ENCODE data around the gene GAB2.
A peak's percentile ranks its signal among the peaks of the same experiment; 100 is the strongest.
"Not testable (repeated sequence)": the region's sequence is repeated elsewhere in the genome, so short reads cannot be mapped to it uniquely, and the experiment has no call there.

Gene GAB2

GRCh38 chr11:78230161-78230877 is 187.3 kb downstream of the GAB2 start:
- no peak for DNase-seq (ENCODE audit: low read depth, low spot score)
- H3K27ac ChIP-seq = no peak overlapping the region

- no peak for DNase-seq (ENCODE audit: low read depth, low spot score)
- H3K27ac ChIP-seq = no peak overlapping the region
Measured at GRCh38 chr11:78229106-78229505, 188.5 kb downstream of the GAB2 start.

GRCh38 chr11:78228467-78228866 is 189.2 kb downstream of the GAB2 start:
- DNase-seq (ENCODE audit: low read depth, low spot score) = no peak
- H3K27ac ChIP-seq = no peak overlapping the region

GRCh38 chr11:78227921-78228320 is 189.7 kb downstream of the GAB2 start:
- DNase-seq (ENCODE audit: low read depth, low spot score) = no peak
- no peak overlapping the region for H3K27ac ChIP-seq

GRCh38 chr11:78226684-78227680 is 190.6 kb downstream of the GAB2 start:
- H3K27ac ChIP-seq = no peak overlapping the region
- no peak for DNase-seq (ENCODE audit: low read depth, low spot score)

- no peak for DNase-seq (ENCODE audit: low read depth, low spot score)
- no peak overlapping the region for H3K27ac ChIP-seq
Measured at GRCh38 chr11:78224906-78225420, 192.7 kb downstream of the GAB2 start.

- no peak overlapping the region for H3K27ac ChIP-seq
- DNase-seq (ENCODE audit: low read depth, low spot score) = no peak
Measured at GRCh38 chr11:78224506-78224905, 193.1 kb downstream of the GAB2 start.

GRCh38 chr11:78223320-78223954 is 194.2 kb downstream of the GAB2 start:
- no peak overlapping the region for H3K27ac ChIP-seq

GRCh38 chr11:78222726-78223125 is 194.9 kb downstream of the GAB2 start:
- not testable (repeated sequence) for DNase-seq (ENCODE audit: low read depth, low spot score); H3K27ac ChIP-seq

More at GRCh38 chr11:78223320-78223954, 194.2 kb downstream of the GAB2 start:
- DNase-seq (ENCODE audit: low read depth, low spot score) = no peak

- H3K27ac ChIP-seq = no peak overlapping the region
- DNase-seq (ENCODE audit: low read depth, low spot score) = no peak
Measured at GRCh38 chr11:78221396-78222315, 196.0 kb downstream of the GAB2 start.

- DNase-seq (ENCODE audit: low read depth, low spot score) = no peak
- H3K27ac ChIP-seq = no peak overlapping the region
Measured at GRCh38 chr11:78220218-78221157, 197.1 kb downstream of the GAB2 start.

- no peak overlapping the region for H3K27ac ChIP-seq
- no peak for DNase-seq (ENCODE audit: low read depth, low spot score)
Measured at GRCh38 chr11:78219493-78220217, 198.0 kb downstream of the GAB2 start.

- DNase-seq (ENCODE audit: low read depth, low spot score) = no peak
- H3K27ac ChIP-seq = no peak overlapping the region
Measured at GRCh38 chr11:78218707-78219492, 198.7 kb downstream of the GAB2 start.

- no peak overlapping the region for H3K27ac ChIP-seq
Measured at GRCh38 chr11:78217650-78218541, 199.7 kb downstream of the GAB2 start.

GRCh38 chr11:78216571-78217287 is 200.9 kb downstream of the GAB2 start:
- DNase-seq (ENCODE audit: low read depth, low spot score) = no peak

More at GRCh38 chr11:78217650-78218541, 199.7 kb downstream of the GAB2 start:
- DNase-seq (ENCODE audit: low read depth, low spot score) = no peak

More at GRCh38 chr11:78216571-78217287, 200.9 kb downstream of the GAB2 start:
- H3K27ac ChIP-seq = peak overlapping the region; percentile 11
